GM21423 (cell line): ENCODE data around the gene HS2ST1.
"Not testable (repeated sequence)": the region's sequence is repeated elsewhere in the genome, so short reads cannot be mapped to it uniquely, and the experiment has no call there.

Source experiments
- ATAC-seq: cut with Tn5 transposase; IDR thresholded peaks from one replicate; pipeline ENCODE4 v1.9.1; 2021; ENCODE audit warnings: mild to moderate bottlenecking, moderate library complexity; ENCODE audit not compliant: unreplicated experiment

Gene HS2ST1

DNA sequence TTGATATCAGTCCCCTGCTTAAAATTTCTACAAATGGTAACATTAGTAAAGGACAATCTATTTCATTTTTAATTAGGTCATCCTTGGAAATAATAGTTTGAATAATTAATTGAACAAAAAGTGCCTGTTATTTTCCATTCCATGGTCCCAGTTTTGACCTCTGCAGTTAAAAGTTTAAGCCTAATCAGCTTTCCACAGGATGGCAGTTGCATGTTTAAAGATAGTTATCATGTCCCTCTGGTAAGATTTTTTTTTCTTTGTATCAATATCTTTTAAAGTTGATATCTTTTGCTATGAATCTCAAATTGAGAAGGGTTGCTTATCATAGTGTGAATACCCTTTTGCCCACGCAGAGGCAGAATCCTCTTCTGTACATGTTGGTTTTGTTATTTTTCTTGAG lies 90.4 kb downstream of the HS2ST1 start:
- ATAC-seq: no peak

DNA sequence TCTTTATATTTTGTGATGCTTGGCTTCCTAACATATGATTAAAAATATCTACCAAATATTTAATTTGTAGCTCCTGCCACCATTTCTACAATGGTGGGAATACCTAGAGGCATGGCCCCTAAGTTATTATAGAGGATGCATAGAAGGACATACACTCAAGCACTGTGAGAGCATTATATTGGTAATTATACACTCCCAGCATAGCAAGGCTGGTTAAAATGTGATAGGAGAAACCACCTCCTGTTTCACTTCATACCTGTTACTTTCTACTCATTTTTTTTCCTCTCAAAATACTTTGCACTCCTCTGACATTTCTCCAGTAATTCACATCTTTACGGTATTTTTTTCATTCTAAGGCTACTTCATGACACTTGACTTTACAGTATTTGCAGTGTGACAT lies 92.9 kb downstream of the HS2ST1 start:
- peak; percentile 95 for ATAC-seq

DNA sequence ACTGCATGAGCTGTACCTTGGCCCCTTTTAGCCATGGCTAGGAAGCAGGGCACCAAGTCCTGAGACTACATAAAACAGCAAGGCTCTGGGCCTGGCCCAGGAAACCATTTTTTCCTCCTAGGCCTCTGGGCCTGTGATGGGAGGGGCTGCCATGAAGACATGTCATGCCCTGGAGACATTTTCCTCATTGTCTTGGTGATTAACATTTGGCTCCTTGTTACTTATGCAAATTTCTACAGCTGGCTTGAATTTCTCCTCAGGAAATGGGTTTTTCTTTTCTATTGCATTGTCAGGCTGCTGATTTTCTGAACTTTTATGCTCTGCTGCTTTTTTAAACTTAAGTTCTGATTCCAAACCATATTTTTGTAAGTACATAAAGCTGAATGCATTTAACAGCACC lies 99.0 kb downstream of the HS2ST1 start:
- not testable (repeated sequence) for ATAC-seq

DNA sequence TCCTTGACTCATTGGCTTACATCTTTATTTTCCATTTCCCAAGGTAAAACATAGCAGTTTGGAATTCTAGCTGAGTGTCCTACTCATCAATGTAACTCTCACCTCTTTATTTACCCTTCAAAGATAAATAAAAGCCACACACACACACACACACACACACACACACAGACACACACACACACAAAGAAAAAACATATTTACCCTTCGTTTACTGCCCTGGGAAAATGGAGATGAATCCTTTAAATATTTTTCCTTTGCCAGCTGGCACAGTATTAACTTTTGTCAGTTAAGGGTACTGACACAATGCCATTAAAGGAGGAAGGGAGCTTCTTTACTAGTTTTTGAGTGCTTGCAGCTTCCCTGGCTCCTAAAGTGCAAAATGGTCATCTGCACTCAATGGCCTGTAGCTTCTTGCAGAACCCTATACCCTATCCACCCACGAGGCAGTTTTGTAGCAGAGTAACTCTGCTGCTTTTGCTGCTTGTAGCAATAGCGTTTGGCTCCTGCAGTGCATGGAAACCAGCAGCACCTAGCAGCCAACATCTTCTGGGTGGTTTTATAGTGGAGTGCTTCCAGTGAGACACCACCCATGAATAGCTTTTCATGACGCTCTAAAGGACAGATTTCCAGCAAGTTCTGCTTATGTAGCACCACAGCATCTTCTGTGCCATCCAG lies 103.7 kb downstream of the HS2ST1 start:
- no peak for ATAC-seq

DNA sequence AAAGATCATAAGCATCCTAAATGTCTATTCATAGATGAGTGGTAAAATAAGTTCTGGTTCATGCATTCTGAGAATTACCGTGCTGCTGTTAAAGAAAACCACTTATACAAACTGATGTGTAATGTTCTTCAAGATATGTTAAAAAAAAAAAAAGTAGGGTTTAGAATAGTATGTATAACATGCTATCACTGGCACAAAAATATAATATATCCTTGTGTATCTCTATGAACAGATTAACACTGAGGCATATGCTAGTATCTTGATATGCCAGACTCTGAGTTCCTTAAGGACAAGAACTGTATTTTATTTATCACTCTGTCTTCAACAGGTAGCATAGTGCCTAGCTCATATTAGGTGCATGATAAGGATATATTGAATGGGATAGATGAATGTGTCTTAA lies 108.9 kb downstream of the HS2ST1 start:
- no peak for ATAC-seq

DNA sequence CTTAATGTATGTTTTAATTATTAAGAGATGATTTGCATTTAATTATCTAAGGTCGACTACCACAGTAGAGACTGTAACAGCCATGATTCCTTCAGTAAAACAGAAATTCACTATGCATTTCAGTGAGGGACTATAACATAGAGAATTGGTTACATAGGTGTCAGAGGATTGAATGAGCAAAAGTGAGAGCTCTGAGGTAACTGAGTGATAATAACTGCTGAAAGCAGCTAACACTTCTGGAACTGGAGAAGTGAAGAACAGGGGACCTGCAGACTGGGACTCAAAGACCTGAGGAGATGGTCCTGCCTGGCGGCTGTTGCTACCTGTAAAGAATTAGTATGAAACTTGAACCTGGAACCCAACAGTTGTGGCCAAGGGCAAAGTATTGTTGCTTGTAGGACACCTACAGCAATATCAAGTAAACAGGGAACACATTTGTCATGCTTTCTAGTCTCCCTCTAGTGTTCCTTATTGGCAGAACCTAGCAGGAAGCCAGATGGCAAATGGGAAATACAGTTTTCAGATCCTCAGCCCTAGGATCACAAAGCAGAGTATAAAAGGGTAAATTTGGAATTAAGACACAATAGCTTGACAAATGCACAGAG lies 110.6 kb downstream of the HS2ST1 start:
- peak; percentile 58 for ATAC-seq

DNA sequence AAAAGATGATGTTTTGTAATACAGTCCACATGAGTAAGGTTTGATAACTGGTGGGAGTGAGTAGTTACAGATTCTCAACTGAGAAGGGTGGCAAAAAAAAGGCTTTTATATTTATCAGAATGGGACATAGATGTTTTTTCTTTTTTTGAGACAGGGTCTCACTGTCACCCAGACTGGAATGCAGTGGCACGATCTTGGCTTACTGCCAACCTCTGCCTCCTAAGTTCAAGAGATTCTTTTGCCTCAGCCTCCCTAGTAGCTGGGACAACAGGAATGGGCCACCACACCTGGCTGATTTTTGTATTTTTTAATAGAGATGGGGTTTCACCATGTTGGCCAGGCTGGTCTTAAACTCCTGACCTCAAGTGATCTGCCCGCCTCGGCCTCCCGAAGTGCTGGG lies 113.1 kb downstream of the HS2ST1 start:
- not testable (repeated sequence) for ATAC-seq

DNA sequence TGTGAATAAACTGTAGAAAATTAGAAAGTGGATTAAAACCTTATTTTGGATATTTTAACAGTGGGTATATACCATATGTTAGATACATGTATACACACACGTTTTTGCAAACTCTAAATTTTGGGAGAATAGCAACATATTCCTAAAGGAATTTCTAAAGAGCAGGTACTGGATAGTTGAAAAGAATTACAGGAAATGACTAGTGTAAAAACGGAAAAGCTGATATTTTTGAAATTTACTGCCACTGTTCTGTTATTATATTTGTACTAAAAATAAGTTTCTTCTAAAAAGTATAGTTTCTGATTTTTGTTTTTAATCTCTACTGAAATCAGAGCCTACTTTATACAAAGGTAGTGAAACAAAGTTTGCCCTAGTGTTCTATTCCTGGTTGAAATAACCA lies 114.1 kb downstream of the HS2ST1 start:
- no peak for ATAC-seq

DNA sequence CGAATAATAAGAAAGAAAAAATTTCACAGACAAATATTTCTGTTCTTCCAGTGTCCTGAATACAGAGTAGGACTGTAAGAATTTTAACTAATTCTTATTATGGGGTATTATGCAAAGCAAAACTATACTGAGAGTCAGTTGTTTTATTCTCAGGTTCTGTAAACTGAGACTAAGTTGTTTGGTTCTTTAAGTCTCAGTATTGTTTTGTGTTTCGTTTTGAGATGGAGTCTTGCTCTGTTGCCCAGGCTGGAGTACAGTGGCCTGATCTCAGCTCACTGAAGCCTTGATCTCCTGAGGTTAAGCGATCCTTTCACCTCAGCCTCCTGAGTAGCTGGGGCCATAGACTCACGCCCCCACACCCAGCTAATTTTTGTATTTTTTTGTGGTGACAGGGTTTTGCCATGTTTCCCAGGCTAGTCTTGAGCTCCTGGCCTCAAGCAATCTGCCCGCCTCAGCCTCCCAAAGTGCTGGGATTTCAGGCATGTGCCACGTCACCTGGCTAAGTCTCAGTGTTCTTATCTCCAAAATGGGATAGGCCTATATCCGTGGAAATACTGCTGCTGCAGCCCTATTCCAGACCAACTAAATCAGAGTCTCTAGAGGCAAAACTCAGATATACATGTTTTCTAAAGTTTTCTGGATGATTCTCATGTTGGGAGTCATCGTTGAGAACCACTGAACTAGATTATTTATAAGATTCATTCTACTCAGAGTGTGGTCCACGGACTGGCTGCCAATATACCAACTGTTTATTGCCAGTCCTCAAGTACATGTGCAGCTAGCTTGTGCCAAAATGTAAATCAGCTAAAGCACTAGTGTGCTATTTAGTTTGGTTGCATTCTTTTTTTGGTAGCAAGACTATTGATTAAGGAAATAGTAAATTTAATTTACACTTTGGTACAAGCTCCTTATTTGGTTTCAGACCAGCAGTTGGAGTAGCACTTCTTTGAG lies 116.6 kb downstream of the HS2ST1 start:
- peak; percentile 70 for ATAC-seq

DNA sequence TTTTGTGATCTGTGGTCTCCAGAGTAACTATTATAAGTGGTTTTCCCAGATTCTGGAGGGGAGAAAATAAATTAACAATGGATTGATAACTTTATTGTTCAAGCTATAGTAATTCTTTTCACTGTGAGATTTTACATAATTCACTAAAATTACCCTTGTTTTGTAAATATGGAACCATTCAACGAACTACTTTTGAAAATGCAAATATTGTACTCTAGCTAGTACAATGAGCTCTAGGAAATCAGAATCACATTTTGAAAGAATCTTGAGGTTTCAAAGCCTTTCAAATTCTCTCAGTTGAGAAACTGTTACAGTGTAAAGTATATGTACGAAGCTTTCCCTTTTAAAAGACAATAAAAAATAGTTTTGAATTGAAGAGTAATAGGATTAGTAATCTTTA lies 119.9 kb downstream of the HS2ST1 start:
- ATAC-seq: no peak

DNA sequence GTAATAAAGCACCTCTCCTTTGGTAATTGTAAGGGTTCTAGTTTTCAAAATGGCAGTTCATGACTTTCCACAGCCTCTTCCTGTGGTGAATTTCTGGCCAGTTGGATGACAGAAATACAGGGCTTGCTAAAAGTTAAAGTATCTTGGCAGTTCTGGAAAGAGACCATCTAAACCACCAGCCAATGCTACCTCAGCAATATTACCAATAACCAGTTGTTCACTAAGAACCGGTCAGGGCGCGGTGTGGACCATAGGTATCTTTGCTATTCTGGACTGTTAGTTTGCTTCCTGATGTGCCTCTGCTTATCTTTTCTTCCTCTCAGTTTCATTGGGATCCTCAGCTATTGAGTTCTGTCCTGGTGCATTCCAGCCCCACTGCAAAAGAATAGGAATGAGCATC lies 124.7 kb downstream of the HS2ST1 start:
- no peak for ATAC-seq

DNA sequence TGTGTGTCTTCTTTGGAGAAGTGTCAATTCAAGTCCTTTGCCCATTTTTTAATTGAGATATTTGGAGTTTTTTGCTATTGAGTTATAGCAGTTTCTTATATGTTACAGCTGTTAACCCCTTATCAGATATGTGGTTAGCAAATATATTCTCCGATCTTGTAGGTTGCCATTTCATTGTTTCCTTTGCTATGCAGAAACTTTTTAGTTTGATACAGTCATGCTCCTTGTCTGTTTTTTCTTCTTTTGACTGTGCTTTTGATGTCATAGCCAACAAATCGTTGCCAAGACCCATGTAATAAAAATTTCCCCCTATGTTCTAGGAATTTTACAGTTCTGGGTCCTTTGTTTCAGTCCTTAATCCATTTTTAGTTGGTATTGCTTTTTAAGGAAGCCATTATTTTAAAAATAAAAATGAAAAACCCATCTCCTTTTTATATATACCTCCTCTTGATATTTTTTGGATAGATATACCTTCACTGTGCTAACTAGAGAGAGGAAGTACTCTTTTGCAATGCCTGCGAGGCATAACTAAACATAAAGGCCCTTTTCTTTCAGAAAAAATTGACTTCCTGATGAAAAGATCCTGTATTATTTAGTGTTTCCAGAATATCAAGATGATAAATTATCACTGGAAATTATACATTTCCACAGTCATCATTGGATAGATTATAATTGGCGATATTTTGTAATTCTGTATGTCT lies 127.8 kb downstream of the HS2ST1 start:
- ATAC-seq: no peak

DNA sequence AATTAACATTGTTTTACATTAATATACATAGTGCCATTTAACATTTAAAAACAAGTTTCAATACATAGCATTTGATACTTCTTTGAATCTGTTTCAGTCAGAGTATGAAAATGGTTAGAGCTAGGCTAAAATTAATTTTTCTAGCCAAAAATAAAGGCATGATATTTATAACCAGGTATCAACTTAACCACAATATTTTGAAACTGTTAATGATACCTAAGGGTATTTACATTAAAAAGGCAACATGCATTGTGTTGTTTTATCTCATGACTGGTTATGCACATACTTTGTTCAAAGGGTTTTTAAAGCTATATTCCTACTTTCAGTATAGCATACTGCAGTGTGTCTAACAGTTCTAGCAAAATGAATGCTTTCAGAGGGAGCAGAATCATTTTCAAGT lies 130.0 kb downstream of the HS2ST1 start:
- ATAC-seq: peak; percentile 27

DNA sequence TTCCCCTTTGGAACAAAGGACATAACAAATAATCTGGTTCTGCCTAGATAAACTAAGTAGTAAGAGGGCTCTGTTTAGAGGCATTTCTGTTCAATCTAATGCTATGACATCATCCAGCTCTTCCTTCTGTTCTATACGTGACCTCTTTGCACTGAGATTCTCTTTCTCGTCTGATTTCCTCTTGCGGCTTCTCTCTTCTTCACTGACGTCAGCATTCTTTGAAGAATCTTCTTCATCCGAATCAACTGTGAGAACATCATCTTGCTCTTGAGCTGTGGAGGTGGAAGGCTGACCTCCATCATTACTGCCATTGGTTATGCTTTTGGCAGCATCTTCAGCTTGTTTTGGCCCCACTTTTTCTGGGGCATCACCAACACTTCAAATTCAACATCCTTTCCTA lies 130.4 kb downstream of the HS2ST1 start:
- peak; percentile 49 for ATAC-seq

DNA sequence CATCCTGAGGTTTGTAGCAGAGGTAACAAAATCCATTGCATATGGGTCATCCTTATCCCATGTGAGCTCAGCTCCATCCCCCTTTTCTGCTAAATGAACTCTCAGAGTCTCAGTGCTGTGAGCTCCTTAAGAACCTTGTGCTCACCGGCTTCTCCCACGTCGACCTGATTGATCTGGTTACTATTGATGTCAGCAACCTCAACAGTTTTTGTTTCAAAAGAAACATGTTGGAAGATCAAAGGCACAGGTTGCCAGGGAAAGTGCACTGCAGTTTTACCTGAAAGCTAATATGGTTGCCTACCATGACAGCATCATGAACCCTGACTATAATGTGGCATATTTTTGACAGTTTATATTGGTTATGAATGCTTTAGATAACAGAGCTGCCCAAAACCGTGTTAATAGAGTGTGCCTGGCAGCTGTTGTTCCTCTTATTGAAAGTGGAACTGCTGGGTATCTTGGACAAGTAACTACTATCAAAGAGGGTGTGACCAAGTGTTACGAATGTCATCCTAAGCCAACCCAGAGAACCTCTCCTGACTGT lies 131.4 kb downstream of the HS2ST1 start:
- no peak for ATAC-seq

DNA sequence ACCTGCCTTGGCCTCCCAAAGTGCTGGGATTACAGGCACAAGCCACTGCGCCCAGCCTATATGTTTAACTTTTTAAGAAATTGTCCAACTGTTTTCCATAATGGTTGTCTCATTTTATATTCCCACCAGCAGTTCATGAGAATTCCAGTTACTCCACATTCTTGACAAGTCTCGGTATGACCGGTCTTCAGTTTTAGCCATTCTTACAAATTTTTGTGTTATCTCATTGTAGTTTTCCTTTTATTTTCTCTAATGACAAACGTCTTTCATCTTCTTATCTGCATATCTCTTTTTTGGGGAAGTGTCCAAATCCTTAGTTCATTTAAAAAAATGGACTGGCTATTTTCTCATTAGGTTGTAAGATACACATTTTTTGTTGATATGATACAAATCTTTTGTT lies 132.5 kb downstream of the HS2ST1 start:
- no peak for ATAC-seq

DNA sequence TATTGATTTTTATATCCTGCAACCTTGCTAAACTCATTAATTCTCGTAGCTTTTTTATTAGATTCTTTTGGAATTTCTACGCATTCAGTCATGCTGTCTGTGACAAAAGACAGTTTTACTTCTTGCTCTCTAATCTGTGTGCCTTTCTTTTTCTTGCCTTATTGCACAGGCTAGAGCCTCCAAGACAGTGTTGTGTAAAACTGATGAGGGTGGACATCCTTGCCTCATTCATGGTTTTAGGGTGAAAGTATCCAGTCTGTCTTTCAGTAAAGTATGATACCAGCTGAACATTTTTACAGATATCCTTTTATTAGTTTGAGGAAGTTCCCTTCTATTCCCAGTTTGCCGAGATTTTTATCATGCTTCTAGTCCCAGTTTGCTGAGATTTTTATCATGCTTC lies 133.8 kb downstream of the HS2ST1 start:
- no peak for ATAC-seq

DNA sequence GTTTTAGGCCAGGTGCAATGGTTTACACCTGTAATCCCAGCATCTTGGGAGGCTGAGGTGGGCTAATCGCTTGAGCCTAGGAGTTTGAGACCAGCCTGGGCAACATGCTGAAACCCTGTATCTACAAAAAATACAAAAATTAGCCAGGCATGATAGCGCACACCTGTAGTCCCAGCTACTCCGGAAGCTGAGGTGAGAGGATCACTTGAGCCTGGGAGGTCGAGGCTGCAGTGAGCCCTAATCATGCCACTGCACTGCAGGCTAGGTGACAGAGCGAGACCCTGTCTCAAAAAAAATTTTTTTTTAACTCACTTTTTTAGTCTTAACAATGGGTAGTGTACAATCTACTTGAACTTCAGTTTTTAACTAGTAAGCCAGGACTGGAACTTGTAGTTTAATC lies 137.5 kb downstream of the HS2ST1 start:
- no peak for ATAC-seq

DNA sequence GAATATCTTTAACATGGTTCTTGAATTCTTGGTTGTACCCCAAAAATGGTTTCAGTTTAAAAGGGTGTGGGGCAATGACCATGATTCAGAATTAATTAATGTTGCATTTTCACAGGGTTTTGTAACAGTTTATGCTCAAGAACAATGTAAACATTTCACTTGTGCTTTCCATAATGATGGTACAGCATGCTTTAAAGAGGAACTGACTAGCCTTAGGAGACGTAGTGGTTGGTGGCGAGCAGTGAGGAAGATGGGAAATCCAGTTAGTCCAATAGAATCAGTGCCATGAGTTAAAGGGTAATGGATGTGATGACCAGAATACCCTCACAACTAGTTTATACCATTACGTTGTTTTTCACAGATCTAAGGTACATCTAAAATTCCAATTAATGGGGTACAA lies 138.0 kb downstream of the HS2ST1 start:
- ATAC-seq: no peak

DNA sequence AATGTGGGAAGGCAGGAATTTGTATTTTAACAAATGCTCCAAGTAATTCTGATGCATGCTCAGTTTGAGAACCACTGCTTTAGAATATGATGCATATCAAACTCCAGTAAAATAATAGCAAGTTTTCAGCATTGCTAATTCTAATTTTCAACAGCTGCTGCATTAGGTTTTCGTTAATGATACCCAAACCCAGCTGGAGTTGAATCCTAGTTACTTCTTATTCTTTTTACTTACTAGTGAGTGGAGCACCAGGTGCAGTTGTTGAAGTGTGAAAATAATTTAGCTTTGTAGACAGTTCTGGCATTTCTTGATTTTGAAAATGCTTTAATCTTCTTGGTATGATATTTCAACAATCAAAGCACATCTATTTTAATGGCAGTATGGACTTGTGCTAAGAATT lies 138.5 kb downstream of the HS2ST1 start:
- no peak for ATAC-seq

DNA sequence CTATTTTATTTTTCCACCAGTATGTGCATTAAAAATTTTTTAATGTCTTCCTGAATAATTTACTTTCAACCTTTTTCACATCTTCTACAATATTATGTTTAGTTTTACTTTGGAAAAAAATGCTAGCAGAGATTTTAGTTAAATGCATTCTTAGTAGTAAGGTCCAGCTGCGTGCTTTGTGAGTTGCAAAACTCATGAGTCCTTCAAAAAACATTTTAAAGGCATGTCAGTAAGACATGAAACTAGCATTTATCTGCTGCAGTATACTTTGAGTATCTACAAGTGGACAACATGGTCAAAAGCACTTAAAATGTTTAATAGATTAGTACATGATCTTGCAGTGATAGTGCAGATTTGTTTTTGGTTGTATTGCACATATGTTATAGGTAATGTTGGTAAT lies 139.0 kb downstream of the HS2ST1 start:
- ATAC-seq: no peak
